ENCODE results near the gene MSANTD1. TPM values are rescaled to one million over a fixed set of nuclear protein-coding genes. Genes with fewer than 3 reads are reported as not detected.

MSANTD1 gene
- total RNA-seq, 1 donor from 2014 or later: 1.2 TPM

GRCh38 chr4:3233391-3234071 lies 15.4 kb upstream of the MSANTD1 start:
- DNase-seq (ENCODE audit: low spot score): no peak

- DNase-seq (ENCODE audit: low spot score): no peak
These were observed 14.6 kb upstream of the MSANTD1 start for GRCh38 chr4:3234171-3235029.

- DNase-seq (ENCODE audit: low spot score): no peak
These were observed 14.0 kb upstream of the MSANTD1 start for GRCh38 chr4:3235030-3235345.

GRCh38 chr4:3235581-3235980 lies 13.4 kb upstream of the MSANTD1 start:
- no peak for DNase-seq (ENCODE audit: low spot score)

- DNase-seq (ENCODE audit: low spot score): no peak
These were observed 12.6 kb upstream of the MSANTD1 start for GRCh38 chr4:3236326-3236878.

GRCh38 chr4:3237266-3237665 lies 11.7 kb upstream of the MSANTD1 start:
- DNase-seq (ENCODE audit: low spot score): no peak

- no peak for DNase-seq (ENCODE audit: low spot score)
These were observed 11.0 kb upstream of the MSANTD1 start for GRCh38 chr4:3237712-3238560.

GRCh38 chr4:3238721-3239120 lies 10.2 kb upstream of the MSANTD1 start:
- no peak for DNase-seq (ENCODE audit: low spot score)

GRCh38 chr4:3239303-3239702 lies 9.7 kb upstream of the MSANTD1 start:
- DNase-seq (ENCODE audit: low spot score): no peak

- no peak for DNase-seq (ENCODE audit: low spot score)
These were observed 8.7 kb upstream of the MSANTD1 start for GRCh38 chr4:3239998-3240920.

- no peak for DNase-seq (ENCODE audit: low spot score)
These were observed 7.9 kb upstream of the MSANTD1 start for GRCh38 chr4:3240936-3241522.

- peak; percentile 28 for DNase-seq (ENCODE audit: low spot score)
These were observed 6.9 kb upstream of the MSANTD1 start for GRCh38 chr4:3241898-3242524.

GRCh38 chr4:3243136-3243780 lies 5.7 kb upstream of the MSANTD1 start:
- DNase-seq (ENCODE audit: low spot score): no peak

GRCh38 chr4:3244002-3244401 lies 5.0 kb upstream of the MSANTD1 start:
- DNase-seq (ENCODE audit: low spot score): no peak

GRCh38 chr4:3244747-3245146 lies 4.2 kb upstream of the MSANTD1 start:
- DNase-seq (ENCODE audit: low spot score): no peak

GRCh38 chr4:3245676-3246075 lies 3.3 kb upstream of the MSANTD1 start:
- no peak for DNase-seq (ENCODE audit: low spot score)

- DNase-seq (ENCODE audit: low spot score): no peak
These were observed 2.2 kb upstream of the MSANTD1 start for GRCh38 chr4:3246458-3247398.

- no peak for DNase-seq (ENCODE audit: low spot score)
These were observed 1.4 kb upstream of the MSANTD1 start for GRCh38 chr4:3247399-3248177.

All from mucosa of gallbladder (tissue), 1 donor.